Measurements from ENCODE around the gene LPIN3.

The LPIN3 gene

DNA sequence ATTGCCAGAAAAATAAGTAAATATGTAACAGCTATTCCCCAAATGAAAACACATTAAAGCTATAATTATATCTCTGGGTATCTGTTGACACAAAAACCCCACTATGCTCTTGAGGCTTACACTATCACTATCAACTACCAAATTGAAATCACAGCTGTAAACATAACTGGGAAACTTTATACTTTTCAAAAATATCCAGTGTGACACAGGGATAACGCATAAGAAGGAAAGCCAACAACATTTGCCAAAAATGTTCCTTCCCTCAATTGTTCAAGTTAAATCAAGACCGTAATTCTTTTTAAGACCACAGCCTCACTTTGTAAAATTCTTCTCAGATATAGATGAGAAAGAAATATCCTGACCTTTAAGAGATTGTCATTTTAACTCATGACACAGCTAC is 26.2 kb upstream of the LPIN3 start:
- FAIRE-seq (no peak), DNase-seq (ENCODE audit: insufficient read length, low spot score) (no peak)
- no peak for TF ChIP-seq CTCF (IDR thresholded peaks at IDR 0.05; ENCODE audit: insufficient read depth, missing control alignments)

DNA sequence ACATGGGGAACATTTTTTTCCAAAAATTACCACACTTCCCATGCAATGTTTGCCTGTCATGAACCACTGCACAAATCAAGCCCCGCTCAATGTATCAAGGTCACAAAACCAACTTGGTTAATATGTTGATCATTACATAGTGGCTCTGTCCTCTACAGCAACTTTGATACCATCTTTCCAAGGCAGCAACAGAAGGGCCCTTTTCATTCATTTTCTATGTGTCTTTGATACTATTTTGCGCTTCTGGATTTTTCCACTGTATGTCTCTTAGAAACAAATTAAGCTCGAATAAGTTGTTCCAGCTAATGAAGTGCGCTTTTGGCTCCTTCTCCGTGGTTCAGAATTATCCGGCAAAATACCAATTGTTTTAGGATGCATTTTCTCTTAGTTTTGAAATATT is 24.6 kb upstream of the LPIN3 start:
- no peak for FAIRE-seq
- TF ChIP-seq CTCF (IDR thresholded peaks at IDR 0.05; ENCODE audit: insufficient read depth, missing control alignments), result no peak
- no peak for DNase-seq (ENCODE audit: insufficient read length, low spot score)

DNA sequence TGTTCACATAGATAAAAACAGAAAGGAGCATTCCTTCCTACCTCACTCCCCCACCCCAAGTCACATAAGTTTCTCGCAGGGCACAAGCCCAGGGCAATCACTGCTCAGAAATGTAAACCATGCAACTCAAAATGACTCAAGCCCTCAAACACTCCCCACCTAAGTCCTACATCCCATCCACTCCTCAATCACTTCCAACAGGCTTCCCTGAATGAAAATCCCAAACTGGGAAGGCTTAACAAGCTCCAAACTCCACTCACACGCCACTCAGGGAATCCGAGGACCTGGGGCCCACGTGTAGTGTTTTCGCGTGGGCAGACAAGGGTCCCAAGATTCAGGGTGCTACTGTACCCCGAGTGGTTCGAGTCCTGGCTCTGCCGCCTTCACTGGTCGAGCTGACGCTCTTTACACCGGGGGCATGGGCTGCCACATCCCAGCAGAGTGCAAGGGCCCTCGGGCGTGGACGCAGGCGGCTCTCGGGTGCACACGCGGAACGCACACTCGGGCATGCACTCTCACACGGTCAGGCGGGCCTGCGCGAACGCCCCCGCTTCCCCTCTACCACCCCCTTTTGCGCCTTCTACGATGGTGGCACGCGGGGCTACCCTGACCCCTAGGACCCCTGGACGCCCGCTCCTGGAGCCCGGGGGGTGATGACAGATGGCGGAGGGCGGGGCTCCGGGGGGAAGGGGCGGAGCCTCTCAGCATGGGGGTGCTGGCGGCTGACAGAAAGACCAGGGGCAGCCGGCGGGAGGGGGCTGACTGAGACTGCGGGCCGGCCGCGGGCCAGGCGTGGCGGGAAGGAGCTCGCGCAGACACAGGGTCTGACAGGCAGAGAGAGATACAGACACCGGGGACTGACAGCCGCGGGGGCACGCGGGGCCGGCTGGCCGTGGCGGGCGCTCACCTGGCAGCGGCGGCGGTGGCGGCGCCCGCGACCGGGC is 23.7 kb upstream of the LPIN3 start:
- no peak for TF ChIP-seq CTCF (IDR thresholded peaks at IDR 0.05; ENCODE audit: insufficient read depth, missing control alignments)
- DNase-seq (ENCODE audit: insufficient read length, low spot score) (peak; percentile 66), FAIRE-seq (no peak)

DNA sequence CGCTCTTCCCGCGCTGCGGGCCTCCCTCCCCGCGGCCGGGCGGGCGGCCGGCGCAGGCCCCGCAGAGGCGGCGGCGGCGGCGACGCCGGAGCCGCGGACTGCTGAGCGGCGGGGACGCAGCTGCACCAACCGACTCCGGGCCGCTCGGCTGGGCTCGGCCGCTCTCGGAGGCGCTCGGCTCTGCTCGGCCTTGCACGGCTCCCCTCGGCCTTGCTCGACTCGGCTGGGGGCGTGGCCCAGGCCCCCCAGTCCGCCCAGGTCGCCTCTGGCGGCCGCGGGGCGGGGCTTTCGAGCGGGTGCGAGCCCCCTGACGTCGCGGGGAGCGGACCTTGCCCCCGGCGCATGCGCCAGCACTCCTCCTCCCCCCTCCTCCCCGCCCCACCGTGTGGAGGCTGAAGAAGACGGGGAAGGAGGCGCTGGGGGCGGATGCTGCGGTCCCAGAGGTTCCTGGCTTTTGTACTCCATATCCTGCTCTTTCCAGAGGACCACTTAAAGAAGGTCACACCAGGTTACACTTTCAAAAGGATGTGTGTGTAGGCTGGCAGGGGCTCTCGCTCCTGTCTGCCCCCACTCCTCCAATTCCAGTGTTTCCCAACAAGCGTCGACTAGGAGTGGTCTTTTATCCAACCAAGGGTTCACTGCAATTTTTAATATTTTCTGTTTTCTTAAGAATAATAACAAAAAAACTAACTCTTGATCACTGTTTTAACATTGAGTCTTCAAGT is 22.9 kb upstream of the LPIN3 start, which contains the start of gene ZHX3:
Gene ZHX3, minus strand, starts transcription at position 186 of the 725 bp plus-strand sequence. CDS start 112,815 bp downstream, outside the sequence.
- no peak for TF ChIP-seq CTCF (IDR thresholded peaks at IDR 0.05; ENCODE audit: insufficient read depth, missing control alignments)
- FAIRE-seq (no peak), DNase-seq (ENCODE audit: insufficient read length, low spot score) (peak; percentile 84)

GRCh38 chr20:41318271-41318649 is 22.4 kb upstream of the LPIN3 start:
- DNase-seq (ENCODE audit: insufficient read length, low spot score) (no peak), FAIRE-seq (no peak)
- no peak for TF ChIP-seq CTCF (IDR thresholded peaks at IDR 0.05; ENCODE audit: insufficient read depth, missing control alignments)

- DNase-seq (ENCODE audit: insufficient read length, low spot score) (no peak), FAIRE-seq (no peak)
- no peak for TF ChIP-seq CTCF (IDR thresholded peaks at IDR 0.05; ENCODE audit: insufficient read depth, missing control alignments)
Observed at GRCh38 chr20:41320441-41320840, 20.2 kb upstream of the LPIN3 start.

Data from D721Med (cell line).